Ectodermal cell (in vitro differentiated cells): ENCODE measurements around the gene FNTB.
A peak's percentile ranks its signal among the peaks of the same experiment; 100 is the strongest.
"Not testable (repeated sequence)": the region's sequence is repeated elsewhere in the genome, so short reads cannot be mapped to it uniquely, and the experiment has no call there.

Experiments
- H3K27ac ChIP-seq: 2 replicates; pipeline ENCODE4 v1.7.0; 2013; ENCODE audit warnings: mild to moderate bottlenecking, low read depth, low read length; ENCODE audit not compliant: insufficient read depth, poor library complexity, severe bottlenecking
- H3K27me3 ChIP-seq: 2 replicates; pipeline ENCODE4 v1.7.0; 2013; ENCODE audit warnings: mild to moderate bottlenecking, low read length; ENCODE audit not compliant: insufficient read depth, control insufficient read depth, poor library complexity, severe bottlenecking
- H3K36me3 ChIP-seq: one replicate; pipeline ENCODE4 v1.7.0; 2013; ENCODE audit warnings: low read length; ENCODE audit not compliant: control insufficient read depth, insufficient read depth
- H3K4me1 ChIP-seq: one replicate; pipeline ENCODE4 v1.7.0; 2013; ENCODE audit warnings: low read length; ENCODE audit not compliant: control insufficient read depth, insufficient read depth
- H3K4me3 ChIP-seq: 2 replicates; pipeline ENCODE4 v1.7.0; 2013; ENCODE audit warnings: low read depth, low read length, control low read depth; ENCODE audit not compliant: insufficient read depth
- H3K9me3 ChIP-seq: 2 replicates; pipeline ENCODE4 v1.7.0; 2013; ENCODE audit warnings: mild to moderate bottlenecking, low read length, moderate library complexity; ENCODE audit not compliant: control insufficient read depth
- WGBS, 2 experiments: methylation state at CpG; one replicate each; pipeline ENCODE4 v1.1.7; 2013; ENCODE audit warnings: missing lambda C conversion rate in 2 of 2; 5-methylcytosine and 5-hydroxymethylcytosine counted together

The FNTB gene

DNA sequence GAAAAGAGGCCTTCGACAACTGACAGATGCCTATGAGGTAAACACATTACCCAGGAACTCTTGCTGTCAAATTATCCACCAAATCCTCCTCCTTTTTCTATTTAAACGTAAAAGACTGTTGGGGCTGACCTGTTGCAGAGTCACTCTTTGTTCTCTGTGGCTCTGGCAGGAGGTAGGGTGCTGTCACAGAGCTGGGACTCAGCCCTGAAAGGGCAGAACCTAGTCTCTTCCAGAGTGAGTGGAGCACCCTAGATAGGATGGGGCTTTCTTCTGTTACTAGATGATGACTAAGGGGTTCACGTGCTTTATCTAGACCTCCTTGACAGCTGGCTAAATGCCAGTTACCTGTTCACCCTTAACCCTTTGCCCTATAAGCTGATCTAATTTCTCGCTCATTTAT lies 25.7 kb downstream of the FNTB start:
- no peak overlapping the region for H3K27ac ChIP-seq
- H3K27me3 ChIP-seq, result no peaks in the 10 kb centered on the region
- H3K36me3 ChIP-seq, result no peaks in the 10 kb centered on the region
- no peaks in the 10 kb centered on the region for H3K9me3 ChIP-seq
- 87 to 90% methylated on average over 4 of the region's 4 CpGs for WGBS, 2 experiments
- H3K4me3 ChIP-seq, result no peak overlapping the region
- H3K4me1 ChIP-seq, result no peaks in the 10 kb centered on the region

DNA sequence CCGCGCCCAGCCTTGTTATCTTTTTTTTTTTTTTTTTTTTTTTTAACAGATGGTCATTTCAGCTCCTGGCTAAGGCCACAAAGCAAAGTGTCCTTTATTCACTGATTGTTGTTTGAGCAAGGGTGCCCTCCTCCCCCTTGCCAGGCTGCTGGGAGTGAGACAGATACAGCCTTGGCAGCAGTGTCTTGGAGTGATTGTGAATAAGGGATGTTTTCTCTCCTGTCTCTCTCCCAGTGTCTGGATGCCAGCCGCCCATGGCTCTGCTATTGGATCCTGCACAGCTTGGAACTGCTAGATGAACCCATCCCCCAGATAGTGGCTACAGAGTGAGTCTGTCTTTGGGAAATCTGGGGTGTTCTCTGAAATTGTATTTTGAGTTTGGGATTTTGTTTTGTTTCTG lies 28.7 kb downstream of the FNTB start:
- H3K9me3 ChIP-seq, result no peaks in the 10 kb centered on the region
- no peak overlapping the region for H3K27ac ChIP-seq
- H3K36me3 ChIP-seq, result no peaks in the 10 kb centered on the region
- peaks cover 5% of the 10 kb centered on the region for H3K4me1 ChIP-seq
- WGBS, 2 experiments, result 94 to 100% methylated on average over 1 to 3 of the region's 3 CpGs
- no peak overlapping the region for H3K4me3 ChIP-seq
- no peaks in the 10 kb centered on the region for H3K27me3 ChIP-seq

DNA sequence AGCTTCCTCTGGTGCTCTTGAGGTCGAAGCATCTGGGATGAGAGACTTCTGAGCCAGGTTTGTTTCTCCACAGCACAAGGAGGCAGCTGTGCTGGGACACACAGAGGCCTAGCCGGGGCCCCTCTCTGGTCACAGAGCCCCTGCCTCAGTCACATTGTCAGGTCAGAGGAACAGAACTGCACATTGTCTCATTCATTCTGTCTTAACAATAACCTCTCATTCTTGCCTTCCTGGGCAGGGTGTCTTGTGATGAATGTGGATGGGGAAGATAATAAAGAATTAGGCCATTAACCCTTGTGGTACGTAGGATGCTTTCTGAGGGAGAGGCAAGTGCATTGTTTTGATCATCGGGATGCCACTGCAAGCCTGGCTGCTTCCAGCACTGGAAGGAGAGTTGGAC lies 29.8 kb downstream of the FNTB start:
- Histone ChIP-seq H3K4me1 (peaks cover 5% of the 10 kb centered on the region), H3K9me3 (no peaks in the 10 kb centered on the region), H3K27me3 (no peaks in the 10 kb centered on the region), H3K4me3 (no peak overlapping the region), H3K36me3 (no peaks in the 10 kb centered on the region), H3K27ac (peak overlapping the region; percentile 26)
- WGBS, 2 experiments, result 83 to 85% methylated on average over 4 of the region's 4 CpGs

DNA sequence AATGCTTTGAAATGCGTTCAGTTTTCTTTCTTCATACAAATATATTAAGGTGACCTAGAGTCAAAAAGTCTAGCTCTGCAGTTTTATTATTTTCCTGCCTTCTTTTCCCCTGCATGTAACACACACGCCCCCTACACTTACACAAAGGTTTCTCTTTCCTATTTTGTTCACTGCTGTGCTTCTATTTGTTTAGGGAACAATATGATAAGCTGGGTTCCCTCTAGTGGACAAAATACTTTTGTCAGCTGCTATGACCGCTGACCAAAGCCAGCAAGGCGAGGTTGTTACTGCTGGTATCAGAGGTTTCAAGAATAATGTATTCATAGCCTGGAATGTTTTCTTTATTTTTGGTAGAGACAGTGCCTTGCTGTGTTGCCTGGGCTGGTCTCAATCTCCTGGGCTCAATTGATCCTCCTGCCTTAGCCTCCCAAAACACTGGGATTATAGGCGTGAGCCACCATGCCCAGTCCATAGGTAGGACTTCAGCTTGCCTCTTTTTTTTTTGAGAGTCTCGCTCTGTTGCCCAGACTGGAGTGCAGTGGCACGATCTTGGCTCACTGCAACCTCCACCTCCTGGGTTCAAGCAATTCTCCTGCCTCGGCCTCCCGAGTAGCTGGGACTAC lies 33.4 kb downstream of the FNTB start:
- Histone ChIP-seq H3K4me1 (peaks cover 5% of the 10 kb centered on the region), H3K36me3 (no peaks in the 10 kb centered on the region), H3K27ac (no peak overlapping the region), H3K9me3 (no peaks in the 10 kb centered on the region), H3K27me3 (no peaks in the 10 kb centered on the region), H3K4me3 (no peak overlapping the region)
- WGBS, 2 experiments, result 90% methylated on average over 8 of the region's 9 CpGs

DNA sequence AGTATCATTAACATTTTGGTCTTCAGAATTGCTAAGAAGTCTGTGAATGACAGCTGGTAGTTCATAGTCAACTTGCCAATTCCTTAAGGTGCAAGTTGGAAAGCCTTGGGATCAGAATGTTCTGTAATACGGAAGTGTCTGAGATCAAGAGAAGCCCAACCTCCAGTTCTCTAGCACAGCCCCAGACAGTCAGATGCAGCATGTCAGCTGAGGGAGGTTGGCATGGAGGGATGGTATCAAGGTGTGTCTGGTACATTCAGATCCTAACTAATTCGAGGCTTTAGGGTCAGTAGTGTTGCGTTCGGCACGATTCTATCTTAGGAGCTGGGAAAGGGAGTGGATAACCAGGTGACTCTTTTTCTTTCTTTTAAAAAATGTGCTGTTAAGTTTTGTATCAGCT lies 38.3 kb downstream of the FNTB start:
- Histone ChIP-seq H3K27me3 (no peaks in the 10 kb centered on the region), H3K9me3 (no peaks in the 10 kb centered on the region), H3K27ac (no peak overlapping the region), H3K4me3 (no peak overlapping the region), H3K4me1 (peaks cover under 1% of the 10 kb centered on the region), H3K36me3 (peaks cover 4% of the 10 kb centered on the region)
- 94 to 96% methylated on average over 5 of the region's 5 CpGs for WGBS, 2 experiments

DNA sequence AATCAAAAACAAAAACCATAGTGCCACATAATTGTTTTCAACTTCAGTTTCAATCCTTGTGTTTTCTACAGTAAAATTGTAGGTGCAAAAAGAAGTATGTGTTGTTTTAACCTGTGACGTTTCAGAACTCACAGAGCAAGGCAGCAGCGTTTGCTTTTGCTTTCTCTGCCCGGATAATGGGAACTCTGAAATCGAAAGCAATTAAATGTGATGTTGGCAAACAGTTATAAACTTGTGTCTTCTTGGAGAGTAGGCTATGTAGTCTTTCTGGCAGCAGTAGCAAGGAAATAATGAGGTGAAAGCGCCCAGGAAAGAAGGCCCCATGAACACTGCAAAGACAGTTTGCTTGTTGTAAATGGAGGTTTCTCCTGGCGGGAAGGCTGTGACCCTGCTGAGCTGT lies 39.1 kb downstream of the FNTB start:
- Histone ChIP-seq H3K9me3 (no peaks in the 10 kb centered on the region), H3K4me1 (no peaks in the 10 kb centered on the region), H3K36me3 (peaks cover 4% of the 10 kb centered on the region), H3K27me3 (no peaks in the 10 kb centered on the region), H3K4me3 (no peak overlapping the region), H3K27ac (no peak overlapping the region)
- 95 to 96% methylated on average over 6 of the region's 6 CpGs for WGBS, 2 experiments

DNA sequence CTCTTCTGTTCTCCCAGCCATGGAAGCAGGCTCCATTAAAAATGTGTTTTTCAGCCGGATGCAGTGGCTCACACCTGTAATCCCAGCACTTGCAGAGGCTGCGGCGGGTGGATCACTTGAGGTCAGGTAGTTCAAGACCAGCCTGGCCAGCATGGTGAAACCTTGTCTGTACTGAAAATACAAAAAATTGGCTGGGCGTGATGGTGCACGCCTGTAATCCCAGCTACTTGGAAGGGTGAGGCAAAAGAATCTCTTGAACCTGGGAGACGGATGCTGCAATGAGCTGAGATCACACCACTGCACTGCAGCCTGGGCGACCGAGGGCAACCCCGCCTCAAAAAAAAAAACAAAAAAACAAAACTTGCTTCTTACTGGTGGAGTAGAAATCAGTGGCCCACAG lies 39.8 kb downstream of the FNTB start:
- 94 to 96% methylated on average over 9 of the region's 9 CpGs for WGBS, 2 experiments
- Histone ChIP-seq H3K4me1 (no peaks in the 10 kb centered on the region), H3K4me3 (no peak overlapping the region)

DNA sequence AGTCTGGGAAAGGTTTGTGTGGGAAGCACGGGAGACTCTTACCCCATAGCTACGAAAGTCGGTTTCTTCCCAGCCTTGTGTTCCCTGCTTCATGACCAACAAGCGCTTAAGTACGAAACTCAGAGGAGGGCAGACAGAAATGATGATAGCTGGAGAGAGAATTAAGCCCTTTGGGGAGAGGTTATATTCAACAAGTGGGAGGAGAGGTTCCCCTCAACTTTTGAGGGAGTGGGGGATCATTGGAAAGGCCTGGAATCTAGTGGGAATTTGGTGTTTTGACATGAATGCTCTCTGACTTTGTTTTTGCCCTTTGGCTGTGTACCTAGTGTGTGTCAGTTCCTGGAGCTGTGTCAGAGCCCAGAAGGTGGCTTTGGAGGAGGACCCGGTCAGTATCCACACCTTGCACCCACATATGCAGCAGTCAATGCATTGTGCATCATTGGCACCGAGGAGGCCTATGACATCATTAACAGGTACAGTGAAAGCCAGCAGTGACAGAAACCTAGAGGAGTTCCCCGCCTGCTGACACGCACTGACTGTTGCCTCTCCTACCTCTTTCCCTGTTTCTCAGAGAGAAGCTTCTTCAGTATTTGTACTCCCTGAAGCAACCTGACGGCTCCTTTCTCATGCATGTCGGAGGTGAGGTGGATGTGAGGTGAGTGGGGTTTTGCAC lies 40.6 kb downstream of the FNTB start:
- H3K4me1 ChIP-seq, result no peaks in the 10 kb centered on the region
- peaks cover 6% of the 10 kb centered on the region for H3K36me3 ChIP-seq
- no peaks in the 10 kb centered on the region for H3K27me3 ChIP-seq
- no peak overlapping the region for H3K4me3 ChIP-seq
- WGBS, 2 experiments, result 96 to 97% methylated on average over 11 of the region's 11 CpGs
- H3K27ac ChIP-seq, result no peak overlapping the region
- H3K9me3 ChIP-seq, result no peaks in the 10 kb centered on the region

More for the DNA sequence above, 39.8 kb downstream of the FNTB start:
- peaks cover 4% of the 10 kb centered on the region for H3K36me3 ChIP-seq
- H3K9me3 ChIP-seq, result no peaks in the 10 kb centered on the region
- H3K27ac ChIP-seq, result no peak overlapping the region
- no peaks in the 10 kb centered on the region for H3K27me3 ChIP-seq

DNA sequence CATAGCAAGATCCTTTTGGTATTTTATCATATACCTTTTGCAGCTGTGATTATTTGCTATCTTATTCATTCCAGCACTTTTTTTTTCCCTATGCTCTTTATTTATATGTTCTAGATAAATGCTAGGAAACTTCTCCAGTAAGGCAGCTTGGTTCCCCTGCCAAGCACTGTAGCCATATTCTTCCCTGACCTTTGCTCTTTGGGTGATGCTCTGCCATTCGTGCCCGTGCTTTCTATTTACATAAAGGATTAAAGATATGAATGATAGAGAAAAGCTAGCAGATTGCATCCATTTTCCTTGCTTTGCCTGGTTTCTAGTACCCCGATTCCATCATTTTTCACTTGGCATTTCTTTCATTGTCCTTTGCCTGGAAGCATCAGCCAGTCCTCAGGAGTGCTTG lies 42.2 kb downstream of the FNTB start:
- H3K4me1 ChIP-seq, result no peaks in the 10 kb centered on the region
- no peaks in the 10 kb centered on the region for H3K27me3 ChIP-seq
- H3K4me3 ChIP-seq, result no peak overlapping the region
- 82 to 85% methylated on average over 3 of the region's 3 CpGs for WGBS, 2 experiments
- H3K36me3 ChIP-seq, result peaks cover 13% of the 10 kb centered on the region
- H3K27ac ChIP-seq, result no peak overlapping the region
- H3K9me3 ChIP-seq, result no peaks in the 10 kb centered on the region

DNA sequence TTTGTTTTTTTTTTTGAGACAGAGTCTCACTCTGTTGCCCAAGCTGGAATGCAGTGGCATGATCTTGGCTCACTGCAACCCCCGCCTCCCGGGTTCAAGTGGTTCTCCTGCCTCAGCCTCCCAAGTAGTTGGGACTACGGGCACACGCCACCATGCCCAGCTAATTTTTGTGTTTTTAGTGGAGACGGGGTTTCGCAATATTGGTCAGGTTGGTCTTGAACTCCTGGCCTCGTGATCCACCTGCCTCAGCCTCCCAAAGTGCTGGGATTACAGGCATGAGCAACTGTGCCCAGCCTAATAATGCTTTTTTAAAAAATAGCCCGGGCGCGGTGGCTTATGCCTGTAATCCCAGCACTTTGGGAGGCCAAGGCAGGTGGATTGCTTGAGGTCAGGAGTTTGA lies 44.6 kb downstream of the FNTB start:
- H3K4me1 ChIP-seq, H3K4me3 ChIP-seq, H3K27me3 ChIP-seq, H3K9me3 ChIP-seq, H3K27ac ChIP-seq: not testable (repeated sequence)
- WGBS, 2 experiments, result 94 to 95% methylated on average over 10 of the region's 10 CpGs
- H3K36me3 ChIP-seq, result peaks cover 13% of the 10 kb centered on the region
